ENCODE data around the gene FLII. TPM values are rescaled to one million over a fixed set of nuclear protein-coding genes. Genes with fewer than 3 reads are reported as not detected.

The FLII gene
- polyA plus RNA-seq, 1 of the 3 experiments (the other 2 are of a cell fraction): 244 TPM

GRCh38 chr17:18246880-18247612 is 11.5 kb downstream of the FLII start:
- Histone ChIP-seq H4K20me1 (ENCODE audit: insufficient read depth) (peaks cover 6% of the 10 kb centered on the region; the same call in 1 of the 2 replicates), H3K27ac (ENCODE audit: low read depth in 2 of 2, low read length in 1 of 2) (no peak overlapping the region), H3K4me2 (no peak overlapping the region), H3K4me3 (ENCODE audit: low read depth in 2 of 2, low read length in 1 of 2) (no peak overlapping the region), H3K4me1 (ENCODE audit: control insufficient read depth in 1 of 2, insufficient read depth in 2 of 2, low read depth in 1 of 2, low read length in 1 of 2) (no peaks in the 10 kb centered on the region), H3K27me3 (ENCODE audit: insufficient read depth) (no peaks in the 10 kb centered on the region), H3K79me2 (ENCODE audit: insufficient read depth) (no peaks in the 10 kb centered on the region), H3K9ac (no peak overlapping the region), H3K9me3 (no peaks in the 10 kb centered on the region), H3K9me2 (no peaks in the 10 kb centered on the region), H3F3A (replicated peaks; ENCODE audit: insufficient read depth) (peaks cover 14% of the 10 kb centered on the region), H3K36me3 (replicated peaks in 1 of 2; ENCODE audit: control insufficient read depth in 1 of 2, insufficient read depth in 2 of 2, low read length in 1 of 2) (peaks cover 26 to 71% of the 10 kb centered on the region in 2 experiments), H2AFZ (ENCODE audit: low read depth) (no peak overlapping the region)
- CTCF ChIA-PET: interaction anchor here (0.6 to 3.8 kb wide), 8 partner anchors 10 to 30 kb away, joined by 3 to 26 read pairs (median 6); partner anchors contain the start of genes FLII and LLGL1
- POLR2A ChIA-PET: no interaction called here
- 88% methylated on average over 43 of the region's 46 CpGs for WGBS (ENCODE audit: low lambda C conversion rate)
- DNase-seq: peak; percentile 87
- TF ChIP-seq NRF1 (IDR thresholded peaks at IDR 0.05; ENCODE audit: low read depth, low read length) (no peak), REST (IDR thresholded peaks at IDR 0.05; ENCODE audit: low read depth, low read length) (no peak), RCOR1 (IDR thresholded peaks at IDR 0.05; ENCODE audit: low read length) (no peak), USF2 (IDR thresholded peaks at IDR 0.05; ENCODE audit: borderline replicate concordance, low read depth, low read length) (no peak)

GRCh38 chr17:18246109-18246725 is 12.3 kb downstream of the FLII start:
- no peaks in the 10 kb centered on the region for H3K79me2 ChIP-seq (ENCODE audit: insufficient read depth)
- no peaks in the 10 kb centered on the region for H3K9me3 ChIP-seq
- peaks cover 20 to 67% of the 10 kb centered on the region in 2 experiments for H3K36me3 ChIP-seq (replicated peaks in 1 of 2; ENCODE audit: control insufficient read depth in 1 of 2, insufficient read depth in 2 of 2, low read length in 1 of 2)
- no peak overlapping the region for H3K4me2 ChIP-seq
- 96% methylated on average over 15 of the region's 24 CpGs for WGBS (ENCODE audit: low lambda C conversion rate)
- no peaks in the 10 kb centered on the region for H3K9me2 ChIP-seq
- DNase-seq: no peak
- CTCF ChIA-PET: interaction anchor here (2.0 to 3.8 kb wide), 2 partner anchors 12 to 25 kb away, joined by 7 to 21 read pairs; partner anchors contain the start of gene FLII
- POLR2A ChIA-PET: no interaction called here
- no peak overlapping the region for H3K9ac ChIP-seq
- no peak overlapping the region for H3K27ac ChIP-seq (ENCODE audit: low read depth in 2 of 2, low read length in 1 of 2)
- no peaks in the 10 kb centered on the region for H3K27me3 ChIP-seq (ENCODE audit: insufficient read depth)
- H3K4me3 ChIP-seq (ENCODE audit: low read depth in 2 of 2, low read length in 1 of 2): no peak overlapping the region
- no peaks in the 10 kb centered on the region for H3K4me1 ChIP-seq (ENCODE audit: control insufficient read depth in 1 of 2, insufficient read depth in 2 of 2, low read depth in 1 of 2, low read length in 1 of 2)
- H2AFZ ChIP-seq (ENCODE audit: low read depth): no peak overlapping the region
- H3F3A ChIP-seq (replicated peaks; ENCODE audit: insufficient read depth): peaks cover 14% of the 10 kb centered on the region
- peaks cover 6% of the 10 kb centered on the region; the same call in 1 of the 2 replicates for H4K20me1 ChIP-seq (ENCODE audit: insufficient read depth)
- TF ChIP-seq CTCF (IDR thresholded peaks at IDR 0.05): no peak
- TF ChIP-seq PBX3 (IDR thresholded peaks at IDR 0.05): no peak
- TF ChIP-seq MAX (IDR thresholded peaks at IDR 0.05; ENCODE audit: low read depth): no peak
- no peak for TF ChIP-seq GATA2 (CRISPR knock-in tag; IDR thresholded peaks at IDR 0.05)
- TF ChIP-seq SMC3 (IDR thresholded peaks at IDR 0.05; ENCODE audit: low read depth, low read length): no peak
- TF ChIP-seq IRF3 (IDR thresholded peaks at IDR 0.05; ENCODE audit: low read depth, low read length): no peak
- TF ChIP-seq FOXM1 (IDR thresholded peaks at IDR 0.05; ENCODE audit: low read depth): no peak
- TF ChIP-seq RCOR1 (IDR thresholded peaks at IDR 0.05; ENCODE audit: low read length): no peak
- no peak for TF ChIP-seq FOXJ3 (CRISPR knock-in tag; IDR thresholded peaks at IDR 0.05)
- no peak for TF ChIP-seq RXRA (IDR thresholded peaks at IDR 0.05; ENCODE audit: borderline replicate concordance, low read depth)
- no peak for TF ChIP-seq RAD21 (IDR thresholded peaks at IDR 0.05; ENCODE audit: low read length)
- no peak for TF ChIP-seq MXI1 (IDR thresholded peaks at IDR 0.05; ENCODE audit: low read depth, low read length)
- no peak for TF ChIP-seq JUND (IDR thresholded peaks at IDR 0.05)

Measured in SK-N-SH (cell line).